HepG2 (cell line): ENCODE measurements around the gene ZNF3. TPM values are rescaled to one million over a fixed set of nuclear protein-coding genes. Genes with fewer than 3 reads are reported as not detected.

ENCODE experiments used
- DPF2 ChIP-seq: sonication (generic); formaldehyde crosslinking; IDR thresholded peaks from 2 replicates; pipeline ENCODE4 v1.4.0; 2020; ENCODE audit warnings: mild to moderate bottlenecking, low read depth, missing genetic modification reagents, borderline replicate concordance
- HMG20B ChIP-seq: conservative IDR thresholded peaks from 2 replicates; pipeline ENCODE4 v1.6.1; 2016; ENCODE audit warnings: missing genetic modification reagents, missing compliant biosample characterization
- IKZF4 ChIP-seq: sonication (generic); formaldehyde crosslinking; IDR thresholded peaks from 2 replicates; pipeline ENCODE4 v1.5.1; 2020; ENCODE audit warnings: borderline replicate concordance, mild to moderate bottlenecking, low read depth, missing genetic modification reagents; ENCODE audit errors: not compliant biosample characterization
- KDM5A ChIP-seq: fragments of 200-600 bp; sonication (generic); IDR thresholded peaks from 2 replicates; pipeline ENCODE4 v1.7.0; 2018; ENCODE audit warnings: antibody characterized with exemption, mild to moderate bottlenecking, low read length, borderline replicate concordance
- NAIF1 ChIP-seq: sonication (generic); formaldehyde crosslinking; IDR thresholded peaks from 2 replicates; pipeline ENCODE4 v1.5.0; 2020; ENCODE audit warnings: mild to moderate bottlenecking, missing genetic modification reagents, borderline replicate concordance
- NFE2L2 ChIP-seq: fragments of 150-350 bp; IDR thresholded peaks from 2 replicates; pipeline ENCODE4 v1.6.1; 2014; ENCODE audit warnings: low read length
- POLR2A ChIP-seq, 2 experiments: IDR thresholded peaks; 2 replicates each; pipeline ENCODE4 v1.6.1; 2011; ENCODE audit warnings: low read depth in 2 of 2, low read length in 2 of 2, mild to moderate bottlenecking in 1 of 2, moderate library complexity in 1 of 2; ENCODE audit not compliant: insufficient read depth in 1 of 2
- SPEN ChIP-seq: sonication (generic); formaldehyde crosslinking; IDR thresholded peaks from 2 replicates; pipeline ENCODE4 v1.5.1; 2020; ENCODE audit warnings: low read depth, mild to moderate bottlenecking, missing genetic modification reagents
- WIZ ChIP-seq: sonication (generic); formaldehyde crosslinking; IDR thresholded peaks from 2 replicates; pipeline ENCODE4 v1.5.1; 2020; ENCODE audit warnings: mild to moderate bottlenecking, missing genetic modification reagents
- ZFY ChIP-seq: sonication (generic); formaldehyde crosslinking; IDR thresholded peaks from 2 replicates; pipeline ENCODE4 v1.4.0; 2020; ENCODE audit warnings: missing genetic modification reagents
- polyA plus RNA-seq, 8 experiments: library from polyadenylated mRNA; depleted of rRNA in 3 of 8; stranded (reverse) in 7 of 8; unstranded in 1 of 8; fragments of >200 nt; fragmentation: Illumina TruSeq in 4 of 8; extraction: Trizol in 4 of 8; gene quantifications; 2 replicates each; pipeline versions ENCODE4 v1.2.1 to v1.2.3, GENCODE V29; 2011 to 2016; ENCODE audit warnings: low read depth in 4 of 8, missing spikeins in 1 of 8, mixed read lengths in 1 of 8; ENCODE audit not compliant: insufficient read depth in 1 of 8
- total RNA-seq, 5 experiments: library from RNA; depleted of rRNA; stranded (reverse); fragments of >200 nt; fragmentation: Illumina TruSeq; extraction: Trizol; gene quantifications; 2 replicates each; pipeline ENCODE4 v1.2.3, GENCODE V29; 2016; ENCODE audit warnings: low read depth in 1 of 5
- TF ChIP-seq, protein P1 (sequence below): sonication (generic); formaldehyde crosslinking; IDR thresholded peaks from 2 replicates; pipeline ENCODE4 v1.4.0; 2020; ENCODE audit warnings: missing genetic modification reagents
- TF ChIP-seq, protein P2 (sequence below): sonication (generic); formaldehyde crosslinking; IDR thresholded peaks from 2 replicates; pipeline ENCODE4 v1.5.0; 2020; ENCODE audit warnings: mild to moderate bottlenecking, missing genetic modification reagents
- TF ChIP-seq, protein P3 (sequence below): sonication (generic); formaldehyde crosslinking; IDR thresholded peaks from 2 replicates; pipeline ENCODE4 v1.5.1; 2020; ENCODE audit warnings: mild to moderate bottlenecking, missing genetic modification reagents, borderline replicate concordance
- TF ChIP-seq, protein P4 (sequence below): sonication (generic); formaldehyde crosslinking; IDR thresholded peaks from 2 replicates; pipeline ENCODE4 v1.4.0; 2020; ENCODE audit warnings: missing genetic modification reagents, borderline replicate concordance

ZNF3 gene
- total and polyA plus RNA-seq, 2 of the 13 experiments (the other 11 are each of a cell fraction or from before 2014, with no cell fraction given): 33.7 to 56.9 TPM

DNA sequence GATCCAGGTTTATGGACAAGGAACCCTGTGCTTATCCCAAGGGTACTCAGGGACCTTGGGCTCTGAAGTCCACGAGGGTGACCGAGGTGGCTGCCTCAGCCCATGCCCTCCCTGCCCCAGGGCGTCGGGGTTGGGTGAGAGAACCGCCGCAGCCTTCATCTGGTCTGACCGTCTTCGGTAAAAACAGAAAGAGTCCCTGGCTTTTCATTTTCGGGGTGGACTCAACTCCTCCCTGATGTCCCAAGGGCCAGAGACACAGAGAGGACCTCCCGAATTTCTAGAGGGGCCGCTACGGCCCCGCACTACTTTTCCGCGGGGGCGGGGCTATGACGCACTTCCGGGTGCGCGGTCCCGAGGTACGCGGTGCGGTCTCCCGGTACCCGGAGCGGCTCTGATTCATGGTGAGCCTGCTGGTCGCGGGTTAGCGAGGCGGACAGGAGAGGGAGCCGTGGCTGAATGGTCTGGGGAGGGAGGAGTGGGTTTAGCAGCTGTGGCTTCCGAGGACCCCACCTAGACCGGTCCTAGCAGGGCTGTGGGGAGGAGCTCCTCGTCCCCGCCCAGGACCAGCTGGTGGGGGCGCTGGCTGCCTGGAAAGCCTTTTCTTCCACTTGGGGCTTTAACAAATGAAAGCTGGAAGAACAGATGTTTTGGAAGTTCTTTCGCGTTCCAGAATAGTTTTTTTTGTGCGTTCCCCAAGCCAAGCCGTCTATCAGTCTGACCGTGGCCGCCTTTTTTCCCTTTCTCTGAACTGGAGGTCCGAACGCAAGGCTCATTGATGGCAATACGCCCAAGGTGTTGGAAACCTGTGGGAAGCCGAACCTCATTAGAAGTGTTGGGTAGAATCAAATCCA, 31.9 kb downstream of the ZNF3 start, which contains the start of gene ZSCAN21 (continued):
- TF ChIP-seq, protein P1, sequence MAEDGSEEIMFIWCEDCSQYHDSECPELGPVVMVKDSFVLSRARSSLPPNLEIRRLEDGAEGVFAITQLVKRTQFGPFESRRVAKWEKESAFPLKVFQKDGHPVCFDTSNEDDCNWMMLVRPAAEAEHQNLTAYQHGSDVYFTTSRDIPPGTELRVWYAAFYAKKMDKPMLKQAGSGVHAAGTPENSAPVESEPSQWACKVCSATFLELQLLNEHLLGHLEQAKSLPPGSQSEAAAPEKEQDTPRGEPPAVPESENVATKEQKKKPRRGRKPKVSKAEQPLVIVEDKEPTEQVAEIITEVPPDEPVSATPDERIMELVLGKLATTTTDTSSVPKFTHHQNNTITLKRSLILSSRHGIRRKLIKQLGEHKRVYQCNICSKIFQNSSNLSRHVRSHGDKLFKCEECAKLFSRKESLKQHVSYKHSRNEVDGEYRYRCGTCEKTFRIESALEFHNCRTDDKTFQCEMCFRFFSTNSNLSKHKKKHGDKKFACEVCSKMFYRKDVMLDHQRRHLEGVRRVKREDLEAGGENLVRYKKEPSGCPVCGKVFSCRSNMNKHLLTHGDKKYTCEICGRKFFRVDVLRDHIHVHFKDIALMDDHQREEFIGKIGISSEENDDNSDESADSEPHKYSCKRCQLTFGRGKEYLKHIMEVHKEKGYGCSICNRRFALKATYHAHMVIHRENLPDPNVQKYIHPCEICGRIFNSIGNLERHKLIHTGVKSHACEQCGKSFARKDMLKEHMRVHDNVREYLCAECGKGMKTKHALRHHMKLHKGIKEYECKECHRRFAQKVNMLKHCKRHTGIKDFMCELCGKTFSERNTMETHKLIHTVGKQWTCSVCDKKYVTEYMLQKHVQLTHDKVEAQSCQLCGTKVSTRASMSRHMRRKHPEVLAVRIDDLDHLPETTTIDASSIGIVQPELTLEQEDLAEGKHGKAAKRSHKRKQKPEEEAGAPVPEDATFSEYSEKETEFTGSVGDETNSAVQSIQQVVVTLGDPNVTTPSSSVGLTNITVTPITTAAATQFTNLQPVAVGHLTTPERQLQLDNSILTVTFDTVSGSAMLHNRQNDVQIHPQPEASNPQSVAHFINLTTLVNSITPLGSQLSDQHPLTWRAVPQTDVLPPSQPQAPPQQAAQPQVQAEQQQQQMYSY (CRISPR knock-in tag): no peak
- TF ChIP-seq DPF2: no peak
- no peak for TF ChIP-seq NFE2L2
- TF ChIP-seq WIZ (CRISPR knock-in tag): no peak; the same call in 1 of the 2 replicates
- peak; percentile 45; the same call in 1 of the 2 replicates for TF ChIP-seq SPEN
- no peak for TF ChIP-seq NAIF1 (CRISPR knock-in tag)
- TF ChIP-seq, protein P2, sequence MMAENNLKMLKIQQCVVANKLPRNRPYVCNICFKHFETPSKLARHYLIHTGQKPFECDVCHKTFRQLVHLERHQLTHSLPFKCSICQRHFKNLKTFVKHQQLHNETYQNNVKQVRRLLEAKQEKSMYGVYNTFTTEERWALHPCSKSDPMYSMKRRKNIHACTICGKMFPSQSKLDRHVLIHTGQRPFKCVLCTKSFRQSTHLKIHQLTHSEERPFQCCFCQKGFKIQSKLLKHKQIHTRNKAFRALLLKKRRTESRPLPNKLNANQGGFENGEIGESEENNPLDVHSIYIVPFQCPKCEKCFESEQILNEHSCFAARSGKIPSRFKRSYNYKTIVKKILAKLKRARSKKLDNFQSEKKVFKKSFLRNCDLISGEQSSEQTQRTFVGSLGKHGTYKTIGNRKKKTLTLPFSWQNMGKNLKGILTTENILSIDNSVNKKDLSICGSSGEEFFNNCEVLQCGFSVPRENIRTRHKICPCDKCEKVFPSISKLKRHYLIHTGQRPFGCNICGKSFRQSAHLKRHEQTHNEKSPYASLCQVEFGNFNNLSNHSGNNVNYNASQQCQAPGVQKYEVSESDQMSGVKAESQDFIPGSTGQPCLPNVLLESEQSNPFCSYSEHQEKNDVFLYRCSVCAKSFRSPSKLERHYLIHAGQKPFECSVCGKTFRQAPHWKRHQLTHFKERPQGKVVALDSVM: no peak
- TF ChIP-seq, protein P3, sequence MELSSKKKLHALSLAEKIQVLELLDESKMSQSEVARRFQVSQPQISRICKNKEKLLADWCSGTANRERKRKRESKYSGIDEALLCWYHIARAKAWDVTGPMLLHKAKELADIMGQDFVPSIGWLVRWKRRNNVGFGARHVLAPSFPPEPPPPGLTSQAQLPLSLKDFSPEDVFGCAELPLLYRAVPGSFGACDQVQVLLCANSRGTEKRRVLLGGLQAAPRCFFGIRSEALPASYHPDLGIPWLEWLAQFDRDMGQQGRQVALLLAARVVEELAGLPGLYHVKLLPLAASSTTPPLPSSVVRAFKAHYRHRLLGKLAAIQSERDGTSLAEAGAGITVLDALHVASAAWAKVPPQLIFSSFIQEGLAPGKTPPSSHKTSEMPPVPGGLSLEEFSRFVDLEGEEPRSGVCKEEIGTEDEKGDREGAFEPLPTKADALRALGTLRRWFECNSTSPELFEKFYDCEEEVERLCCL (CRISPR knock-in tag): peak; percentile 2; the same call in 1 of the 2 replicates
- TF ChIP-seq, protein P4, sequence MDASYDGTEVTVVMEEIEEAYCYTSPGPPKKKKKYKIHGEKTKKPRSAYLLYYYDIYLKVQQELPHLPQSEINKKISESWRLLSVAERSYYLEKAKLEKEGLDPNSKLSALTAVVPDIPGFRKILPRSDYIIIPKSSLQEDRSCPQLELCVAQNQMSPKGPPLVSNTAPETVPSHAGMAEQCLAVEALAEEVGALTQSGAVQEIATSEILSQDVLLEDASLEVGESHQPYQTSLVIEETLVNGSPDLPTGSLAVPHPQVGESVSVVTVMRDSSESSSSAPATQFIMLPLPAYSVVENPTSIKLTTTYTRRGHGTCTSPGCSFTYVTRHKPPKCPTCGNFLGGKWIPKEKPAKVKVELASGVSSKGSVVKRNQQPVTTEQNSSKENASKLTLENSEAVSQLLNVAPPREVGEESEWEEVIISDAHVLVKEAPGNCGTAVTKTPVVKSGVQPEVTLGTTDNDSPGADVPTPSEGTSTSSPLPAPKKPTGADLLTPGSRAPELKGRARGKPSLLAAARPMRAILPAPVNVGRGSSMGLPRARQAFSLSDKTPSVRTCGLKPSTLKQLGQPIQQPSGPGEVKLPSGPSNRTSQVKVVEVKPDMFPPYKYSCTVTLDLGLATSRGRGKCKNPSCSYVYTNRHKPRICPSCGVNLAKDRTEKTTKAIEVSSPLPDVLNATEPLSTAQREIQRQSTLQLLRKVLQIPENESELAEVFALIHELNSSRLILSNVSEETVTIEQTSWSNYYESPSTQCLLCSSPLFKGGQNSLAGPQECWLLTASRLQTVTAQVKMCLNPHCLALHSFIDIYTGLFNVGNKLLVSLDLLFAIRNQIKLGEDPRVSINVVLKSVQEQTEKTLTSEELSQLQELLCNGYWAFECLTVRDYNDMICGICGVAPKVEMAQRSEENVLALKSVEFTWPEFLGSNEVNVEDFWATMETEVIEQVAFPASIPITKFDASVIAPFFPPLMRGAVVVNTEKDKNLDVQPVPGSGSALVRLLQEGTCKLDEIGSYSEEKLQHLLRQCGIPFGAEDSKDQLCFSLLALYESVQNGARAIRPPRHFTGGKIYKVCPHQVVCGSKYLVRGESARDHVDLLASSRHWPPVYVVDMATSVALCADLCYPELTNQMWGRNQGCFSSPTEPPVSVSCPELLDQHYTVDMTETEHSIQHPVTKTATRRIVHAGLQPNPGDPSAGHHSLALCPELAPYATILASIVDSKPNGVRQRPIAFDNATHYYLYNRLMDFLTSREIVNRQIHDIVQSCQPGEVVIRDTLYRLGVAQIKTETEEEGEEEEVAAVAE: peak; percentile 35; the same call in 1 of the 2 replicates
- TF ChIP-seq KDM5A: peak; percentile 63; the same call in 1 of the 2 replicates
- no peak for TF ChIP-seq HMG20B (CRISPR knock-in tag)
- TF ChIP-seq ZFY: peak; percentile 52
- TF ChIP-seq IKZF4: no peak
- peak; percentile 73 to 75 for TF ChIP-seq POLR2A (IDR thresholded peaks at IDR 0.05; ENCODE audit: insufficient read depth in 1 of 2, low read depth in 2 of 2, low read length in 2 of 2)
